GM23248 (cell line): ENCODE results near the gene GPR27. TPM values are rescaled to one million over a fixed set of nuclear protein-coding genes. Genes with fewer than 3 reads are reported as not detected.

Source experiments
- DNase-seq: peaks from one replicate; pipeline ENCODE4 v3.0.0-alpha.2; 2015
- H2AFZ ChIP-seq: fragments of 200-600 bp; sonication (generic); 2 replicates; pipeline ENCODE4 v1.6.1; 2016; ENCODE audit warnings: antibody characterized with exemption
- H3F3A ChIP-seq: fragments of 200-600 bp; sonication (generic); 2 replicates; pipeline ENCODE4 v1.6.1; 2016; ENCODE audit warnings: mild to moderate bottlenecking, antibody characterized with exemption, mixed run types; ENCODE audit not compliant: insufficient read depth
- H3K27ac ChIP-seq: fragments of 200-600 bp; sonication (generic); 2 replicates; pipeline ENCODE4 v1.5.1; 2016; ENCODE audit warnings: mild to moderate bottlenecking
- H3K27me3 ChIP-seq: fragments of 200-600 bp; sonication (generic); replicated peaks from 2 replicates; pipeline ENCODE4 v1.6.1; 2016; ENCODE audit warnings: mild to moderate bottlenecking; ENCODE audit not compliant: insufficient read depth
- H3K36me3 ChIP-seq: fragments of 200-600 bp; sonication (generic); 2 replicates; pipeline ENCODE4 v1.6.1; 2016; ENCODE audit warnings: low read depth, mild to moderate bottlenecking
- H3K4me1 ChIP-seq: fragments of 200-600 bp; sonication (generic); 2 replicates; pipeline ENCODE4 v1.6.1; 2016; ENCODE audit warnings: mild to moderate bottlenecking; ENCODE audit not compliant: insufficient read depth
- H3K4me2 ChIP-seq: fragments of 200-600 bp; sonication (generic); one replicate; pipeline ENCODE4 v1.6.1; 2016; ENCODE audit warnings: mild to moderate bottlenecking; ENCODE audit not compliant: unreplicated experiment
- H3K4me3 ChIP-seq: fragments of 200-600 bp; sonication (generic); 2 replicates; pipeline ENCODE4 v1.5.1; 2016; ENCODE audit warnings: mild to moderate bottlenecking
- H3K79me2 ChIP-seq: fragments of 200-600 bp; sonication (generic); 2 replicates; pipeline ENCODE4 v1.6.1; 2016; ENCODE audit warnings: mild to moderate bottlenecking; ENCODE audit not compliant: insufficient read depth
- H3K9ac ChIP-seq: fragments of 200-600 bp; sonication (generic); 2 replicates; pipeline ENCODE4 v1.6.1; 2016; ENCODE audit warnings: mild to moderate bottlenecking
- H3K9me2 ChIP-seq: fragments of 200-600 bp; sonication (generic); 2 replicates; pipeline ENCODE4 v1.6.1; 2016; ENCODE audit warnings: mixed run types, mild to moderate bottlenecking, moderate library complexity; ENCODE audit not compliant: insufficient read depth
- H3K9me3 ChIP-seq: fragments of 200-600 bp; sonication (generic); one replicate; pipeline ENCODE4 v1.6.1; 2017; ENCODE audit warnings: low read depth
- H4K20me1 ChIP-seq: fragments of 200-600 bp; sonication (generic); 2 replicates; pipeline ENCODE4 v1.6.0; 2016; ENCODE audit not compliant: insufficient read depth
- EZH2 ChIP-seq: fragments of 200-600 bp; sonication (generic); IDR thresholded peaks from 2 replicates; pipeline ENCODE4 v1.6.1; 2018; ENCODE audit warnings: antibody characterized with exemption, mild to moderate bottlenecking; ENCODE audit not compliant: insufficient read depth, poor library complexity, severe bottlenecking
- EZH2phosphoT487 ChIP-seq: fragments of 200-600 bp; sonication (generic); IDR thresholded peaks from 2 replicates; pipeline ENCODE4 v1.6.1; 2018; ENCODE audit warnings: antibody characterized with exemption, moderate library complexity, mild to moderate bottlenecking, low read depth; ENCODE audit not compliant: insufficient read depth
- WGBS, 2 experiments: methylation state at CpG; one replicate each; pipeline ENCODE4 v1.1.6; 2015 to 2017; ENCODE audit warnings: low lambda C conversion rate in 2 of 2, low coverage in 1 of 2; ENCODE audit errors: missing lambda C conversion rate in 2 of 2; 5-methylcytosine and 5-hydroxymethylcytosine counted together
- in situ Hi-C: fragments of 300-500 bp; cut with MboI; formaldehyde crosslinking; loops from 2 replicates; pipeline ENCODE4 v1.15.0; 2020
- polyA plus RNA-seq: library from polyadenylated mRNA; unstranded; fragments of >200 nt; fragmentation: Nextera tagmentation; extraction: Ambion mirVana; gene quantifications from 2 replicates; pipeline ENCODE4 v1.2.1, GENCODE V29; 2016
- total RNA-seq: library from RNA; depleted of rRNA; stranded (reverse); fragments of >200 nt; shearing (Covaris generic); gene quantifications from 2 replicates; pipeline ENCODE4 v1.2.3, GENCODE V29; 2014

The GPR27 gene
- total and polyA plus RNA-seq, 2 experiments from 2014 or later = not detected

- no peaks in the 10 kb centered on the region for H3K4me1 ChIP-seq
- no peaks in the 10 kb centered on the region for H3K27me3 ChIP-seq
- H3K9ac ChIP-seq = no peak overlapping the region
- no peak for TF ChIP-seq EZH2
- no peak for TF ChIP-seq EZH2phosphoT487
- no peak for DNase-seq
- 75 to 84% methylated on average over 4 of the region's 4 CpGs for WGBS, 2 experiments
- H3K79me2 ChIP-seq = no peaks in the 10 kb centered on the region
- H3K4me2 ChIP-seq = no peak overlapping the region
- no peaks in the 10 kb centered on the region for H3K36me3 ChIP-seq
- no peaks in the 10 kb centered on the region for H3K9me2 ChIP-seq
- in situ Hi-C loops = loop anchor here (25.0 kb wide), 2 partner anchors 548 to 1373 kb away; no protein-coding TSS in a partner anchor
- H2AFZ ChIP-seq = no peak overlapping the region
- no peak overlapping the region for H3K27ac ChIP-seq
- no peaks in the 10 kb centered on the region for H3F3A ChIP-seq
- H3K4me3 ChIP-seq = no peak overlapping the region
- H4K20me1 ChIP-seq = no peaks in the 10 kb centered on the region
- H3K9me3 ChIP-seq = no peaks in the 10 kb centered on the region
Observed at GRCh38 chr3:71714595-71714994, 39.1 kb upstream of the GPR27 start.

- Histone ChIP-seq H3K4me1 (no peaks in the 10 kb centered on the region), H3K9me2 (no peaks in the 10 kb centered on the region), H3F3A (no peaks in the 10 kb centered on the region), H3K79me2 (no peaks in the 10 kb centered on the region), H3K9ac (no peak overlapping the region), H3K4me3 (no peak overlapping the region), H3K36me3 (no peaks in the 10 kb centered on the region), H3K27ac (no peak overlapping the region), H2AFZ (no peak overlapping the region), H4K20me1 (no peaks in the 10 kb centered on the region), H3K9me3 (no peaks in the 10 kb centered on the region), H3K27me3 (peaks cover 8% of the 10 kb centered on the region; the same call in 1 of the 2 replicates), H3K4me2 (no peak overlapping the region)
- DNase-seq = no peak
- no peak for TF ChIP-seq EZH2phosphoT487
- no peak for TF ChIP-seq EZH2
- WGBS, 2 experiments = 87 to 91% methylated on average over 4 of the region's 4 CpGs
- in situ Hi-C loops = loop anchor here (25.0 kb wide), 2 partner anchors 544 to 1369 kb away; no protein-coding TSS in a partner anchor
Observed at GRCh38 chr3:71718072-71718471, 35.6 kb upstream of the GPR27 start.

- TF ChIP-seq EZH2phosphoT487 (no peak), EZH2 (no peak)
- Histone ChIP-seq H3K9me3 (no peaks in the 10 kb centered on the region), H3K36me3 (no peaks in the 10 kb centered on the region), H3K4me3 (no peak overlapping the region), H3K4me1 (peaks cover 5% of the 10 kb centered on the region; the same call in 1 of the 2 replicates), H3K4me2 (no peak overlapping the region), H3K27ac (no peak overlapping the region), H3K9me2 (no peaks in the 10 kb centered on the region), H4K20me1 (no peaks in the 10 kb centered on the region), H2AFZ (no peak overlapping the region), H3F3A (no peaks in the 10 kb centered on the region), H3K27me3 (peaks cover 21% of the 10 kb centered on the region; the same call in 1 of the 2 replicates), H3K79me2 (no peaks in the 10 kb centered on the region), H3K9ac (no peak overlapping the region)
- no peak for DNase-seq
- in situ Hi-C loops = loop anchor here (25.0 kb wide), 2 partner anchors 541 to 1366 kb away; no protein-coding TSS in a partner anchor
- 81 to 84% methylated on average over 7 of the region's 7 CpGs for WGBS, 2 experiments
Observed at GRCh38 chr3:71721002-71721401, 32.7 kb upstream of the GPR27 start.

- H3K4me1 ChIP-seq = peaks cover 5% of the 10 kb centered on the region; the same call in 1 of the 2 replicates
- no peak overlapping the region for H3K4me2 ChIP-seq
- in situ Hi-C loops = loop anchor here (25.0 kb wide), 2 partner anchors 541 to 1366 kb away; no protein-coding TSS in a partner anchor
Observed at GRCh38 chr3:71721651-71722157, 32.0 kb upstream of the GPR27 start.

More at GRCh38 chr3:71721651-71722157, 32.0 kb upstream of the GPR27 start:
- no peak overlapping the region for H3K4me3 ChIP-seq
- H4K20me1 ChIP-seq = no peaks in the 10 kb centered on the region
- peaks cover 21% of the 10 kb centered on the region; the same call in 1 of the 2 replicates for H3K27me3 ChIP-seq
- TF ChIP-seq EZH2 (no peak), EZH2phosphoT487 (no peak)
- no peak overlapping the region for H3K9ac ChIP-seq
- no peak overlapping the region for H3K27ac ChIP-seq
- 67 to 69% methylated on average over 4 to 6 of the region's 6 CpGs for WGBS, 2 experiments
- H3K9me3 ChIP-seq = no peaks in the 10 kb centered on the region
- DNase-seq = no peak
- H3K79me2 ChIP-seq = no peaks in the 10 kb centered on the region
- no peaks in the 10 kb centered on the region for H3K9me2 ChIP-seq
- 0 out of 2 replicates have a peak, but pooled peaks cover 3% of the 10 kb centered on the region for H3F3A ChIP-seq
- no peaks in the 10 kb centered on the region for H3K36me3 ChIP-seq
- no peak overlapping the region for H2AFZ ChIP-seq
